Measurements from ENCODE around the gene GLUD1.
"Not testable (repeated sequence)": the region's sequence is repeated elsewhere in the genome, so short reads cannot be mapped to it uniquely, and the experiment has no call there.

GRCh38 chr10:87008303-87008702, 86.3 kb downstream of the GLUD1 start:
- TF ChIP-seq EZH2 (IDR thresholded peaks at IDR 0.05; ENCODE audit: insufficient read depth, low read length); CTCF (IDR thresholded peaks at IDR 0.05; ENCODE audit: insufficient read depth, low read depth, low read length): not testable (repeated sequence)

Measured in astrocyte (in vitro differentiated cells and primary cell).